Stimulated activated memory B cell treated with anti-CD40 and anti-IgM and Interleukin-4, amounts not matched to agents 10 μg/mL and 1 μg/mL and 100 μg/mL, for 72 hours (primary cell): ENCODE measurements around the gene FGGY.

Experiments used
- ATAC-seq: fragments of 150-1000 bp; cut with Tn5 transposase; 2 replicates; pipeline ENCODE4 v1.10.0; 2021
- H3K27ac Mint-ChIP-seq: one replicate; pipeline ENCODE4 v1.8.0; 2022; ENCODE audit warnings: mild to moderate bottlenecking, mixed read lengths
- H3K27me3 Mint-ChIP-seq: one replicate; pipeline ENCODE4 v1.8.0; 2022; ENCODE audit warnings: mixed read lengths
- H3K36me3 Mint-ChIP-seq: one replicate; pipeline ENCODE4 v1.8.0; 2022; ENCODE audit warnings: mixed read lengths
- H3K4me1 Mint-ChIP-seq: one replicate; pipeline ENCODE4 v1.8.0; 2022; ENCODE audit warnings: mixed read lengths
- H3K4me3 Mint-ChIP-seq: one replicate; pipeline ENCODE4 v1.8.0; 2022; ENCODE audit warnings: mild to moderate bottlenecking, moderate library complexity, mixed read lengths
- H3K9me3 Mint-ChIP-seq: one replicate; pipeline ENCODE4 v1.8.0; 2022; ENCODE audit warnings: mixed read lengths

FGGY gene

DNA sequence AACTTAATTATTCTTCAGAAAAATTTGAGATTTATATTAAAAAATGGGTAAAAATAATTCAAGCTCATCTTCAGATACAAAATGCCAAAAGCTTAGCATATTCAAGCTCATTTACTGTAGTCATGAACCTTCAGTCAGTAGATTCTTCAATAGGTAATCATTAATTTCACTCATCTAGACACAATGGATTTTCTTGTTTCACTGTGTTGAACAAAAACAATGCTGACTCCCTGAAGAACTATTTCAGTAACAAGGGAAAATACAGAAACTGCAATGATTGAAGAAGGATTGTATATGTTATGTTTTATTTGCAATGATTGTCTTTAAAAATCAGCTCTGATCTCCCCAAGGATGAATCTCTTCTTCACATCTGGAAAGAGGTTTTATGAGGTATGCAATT lies 508.7 kb downstream of the FGGY start:
- no peak for ATAC-seq
- no peak overlapping the region for H3K27ac Mint-ChIP-seq
- peaks cover 10% of the 10 kb centered on the region for H3K27me3 Mint-ChIP-seq
- H3K9me3 Mint-ChIP-seq: no peaks in the 10 kb centered on the region
- H3K4me1 Mint-ChIP-seq: no peaks in the 10 kb centered on the region
- no peak overlapping the region for H3K4me3 Mint-ChIP-seq
- H3K36me3 Mint-ChIP-seq: no peaks in the 10 kb centered on the region
